CD4-positive, alpha-beta T cell (primary cell): ENCODE measurements around the gene EDAR. TPM values are rescaled to one million over a fixed set of nuclear protein-coding genes. Genes with fewer than 3 reads are reported as not detected.

Experiments used
- ATAC-seq: fragments of 200-7000 bp; cut with Tn5 transposase; one replicate; pipeline ENCODE4 v1.10.0; 2022; ENCODE audit warnings: mild to moderate bottlenecking; ENCODE audit not compliant: poor library complexity
- CTCF ChIA-PET: fragments of 350-600 bp; sonication (Branson Sonifier 250); formaldehyde crosslinking; loops from one replicate; lab custom pipeline; 2021; ENCODE audit warnings: antibody characterized with exemption, inconsistent platforms; lab: Charles Lee
- POLR2A ChIA-PET: fragments of 350-600 bp; sonication (Branson Sonifier 250); formaldehyde crosslinking; loops from one replicate; lab custom pipeline; 2021; ENCODE audit warnings: antibody characterized with exemption, inconsistent platforms; lab: Charles Lee
- DNase-seq, 14 experiments: peaks; one replicate each; pipeline ENCODE4 v3.0.0-alpha.2; 2013 to 2020; ENCODE audit warnings: mixed read lengths in 2 of 14
- H3K27ac ChIP-seq, 2 donors: one replicate each; pipeline versions ENCODE4 v1.5.1 to v1.7.0; 2013; ENCODE audit warnings: low read length in 2 of 2, low read depth in 1 of 2, mild to moderate bottlenecking in 1 of 2
- H3K27me3 ChIP-seq, 2 experiments: 1 replicate in 1 of 2; 2 replicates in 1 of 2; pipeline versions ENCODE4 v1.6.1 to v1.7.0; 2013; ENCODE audit warnings: low read length in 2 of 2, control low read depth in 1 of 2, mild to moderate bottlenecking in 1 of 2, moderate library complexity in 1 of 2; ENCODE audit not compliant: insufficient read depth in 2 of 2, control insufficient read depth in 1 of 2
- H3K36me3 ChIP-seq: one replicate; pipeline ENCODE4 v1.6.1; 2013; ENCODE audit warnings: low read length, control low read depth; ENCODE audit not compliant: insufficient read depth
- H3K4me1 ChIP-seq: one replicate; pipeline ENCODE4 v1.6.1; 2013; ENCODE audit warnings: low read length, control low read depth; ENCODE audit not compliant: insufficient read depth
- H3K4me3 ChIP-seq: one replicate; pipeline ENCODE4 v1.5.1; 2013; ENCODE audit warnings: mild to moderate bottlenecking, low read length, moderate library complexity
- H3K9me3 ChIP-seq, 2 experiments: 1 replicate in 1 of 2; 2 replicates in 1 of 2; pipeline versions ENCODE4 v1.6.1 to v1.7.0; 2013; ENCODE audit warnings: low read length in 2 of 2, mild to moderate bottlenecking in 2 of 2, control low read depth in 1 of 2, moderate library complexity in 1 of 2; ENCODE audit not compliant: control insufficient read depth in 1 of 2, insufficient read depth in 1 of 2
- H3K27ac Mint-ChIP-seq: one replicate; pipeline ENCODE4 v1.8.0; 2020; ENCODE audit warnings: mixed read lengths
- H3K27me3 Mint-ChIP-seq: one replicate; pipeline ENCODE4 v1.8.0; 2021; ENCODE audit warnings: mixed read lengths
- H3K36me3 Mint-ChIP-seq: one replicate; pipeline ENCODE4 v1.8.0; 2021; ENCODE audit warnings: low read depth, mixed read lengths
- H3K4me1 Mint-ChIP-seq: one replicate; pipeline ENCODE4 v1.8.0; 2021; ENCODE audit warnings: low read depth, mixed read lengths
- H3K4me3 Mint-ChIP-seq: one replicate; pipeline ENCODE4 v1.8.0; 2020; ENCODE audit warnings: mild to moderate bottlenecking, mixed read lengths
- H3K9me3 Mint-ChIP-seq: one replicate; pipeline ENCODE4 v1.8.0; 2020; ENCODE audit warnings: mixed read lengths
- intact Hi-C, 2 experiments: fragments of 100-400 bp; cut with DNase I in 1 of 2; cut with micrococcal nuclease in 1 of 2; formaldehyde crosslinking; loops; one replicate each; pipeline versions ENCODE4 v1.15.1 to v1.9.0; 2023 to 2025; cut with DNase I, micrococcal nuclease
- total RNA-seq, 174 experiments: library from RNA in 2 of 174; stranded (reverse) in 2 of 174; gene quantifications; one replicate each; pipeline ENCODE4 v1.2.3 and lab custom pipeline; 2021 to 2026
- TF ChIP-seq, protein P1 (sequence below): fragments of 200-600 bp; IDR thresholded peaks from one replicate; pipeline ENCODE4 v1.8.0; 2022; ENCODE audit warnings: antibody characterized with exemption, mild to moderate bottlenecking

EDAR gene
- total RNA-seq, 2 experiments from 2014 or later = 9.4 to 10.3 TPM

DNA sequence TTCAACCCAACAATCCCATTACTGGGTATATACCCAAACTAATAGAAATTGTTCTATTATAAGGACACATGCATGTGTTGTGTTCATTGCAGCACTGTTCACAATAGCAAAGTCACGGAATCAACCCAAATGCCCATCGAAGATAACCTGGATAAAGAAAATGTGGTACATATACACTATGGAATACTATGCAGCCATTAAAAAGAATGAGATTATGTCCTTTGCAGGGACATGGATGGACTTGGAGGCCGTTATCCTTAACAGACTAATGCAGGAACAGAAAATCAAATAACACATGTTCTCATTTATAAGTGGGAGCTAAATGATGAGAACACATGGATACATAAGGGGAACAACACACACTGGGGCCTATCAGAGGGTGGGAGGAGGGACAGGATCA lies 136.6 kb downstream of the EDAR start:
- Histone ChIP-seq H3K27me3 (no peaks in the 10 kb centered on the region), H3K9me3 (no peaks in the 10 kb centered on the region), H3K27ac (no peak overlapping the region), H3K4me3 (no peak overlapping the region), H3K4me1 (no peaks in the 10 kb centered on the region), H3K36me3 (no peaks in the 10 kb centered on the region)
- TF ChIP-seq, protein P1, sequence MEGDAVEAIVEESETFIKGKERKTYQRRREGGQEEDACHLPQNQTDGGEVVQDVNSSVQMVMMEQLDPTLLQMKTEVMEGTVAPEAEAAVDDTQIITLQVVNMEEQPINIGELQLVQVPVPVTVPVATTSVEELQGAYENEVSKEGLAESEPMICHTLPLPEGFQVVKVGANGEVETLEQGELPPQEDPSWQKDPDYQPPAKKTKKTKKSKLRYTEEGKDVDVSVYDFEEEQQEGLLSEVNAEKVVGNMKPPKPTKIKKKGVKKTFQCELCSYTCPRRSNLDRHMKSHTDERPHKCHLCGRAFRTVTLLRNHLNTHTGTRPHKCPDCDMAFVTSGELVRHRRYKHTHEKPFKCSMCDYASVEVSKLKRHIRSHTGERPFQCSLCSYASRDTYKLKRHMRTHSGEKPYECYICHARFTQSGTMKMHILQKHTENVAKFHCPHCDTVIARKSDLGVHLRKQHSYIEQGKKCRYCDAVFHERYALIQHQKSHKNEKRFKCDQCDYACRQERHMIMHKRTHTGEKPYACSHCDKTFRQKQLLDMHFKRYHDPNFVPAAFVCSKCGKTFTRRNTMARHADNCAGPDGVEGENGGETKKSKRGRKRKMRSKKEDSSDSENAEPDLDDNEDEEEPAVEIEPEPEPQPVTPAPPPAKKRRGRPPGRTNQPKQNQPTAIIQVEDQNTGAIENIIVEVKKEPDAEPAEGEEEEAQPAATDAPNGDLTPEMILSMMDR = no peak
- H3K9me3 Mint-ChIP-seq = no peaks in the 10 kb centered on the region
- H3K27ac Mint-ChIP-seq = no peak overlapping the region
- ATAC-seq = no peak
- H3K4me1 Mint-ChIP-seq = peaks cover 3% of the 10 kb centered on the region
- intact Hi-C loops = no loop called here
- DNase-seq = no peak
- ChIA-PET CTCF (interaction anchor here (2.4 kb wide), 1 partner anchor 658 kb away, joined by 10 read pairs; no protein-coding TSS in a partner anchor), POLR2A (no interaction called here)
- H3K4me3 Mint-ChIP-seq = no peak overlapping the region
- peaks cover 7% of the 10 kb centered on the region for H3K36me3 Mint-ChIP-seq
- H3K27me3 Mint-ChIP-seq = no peaks in the 10 kb centered on the region

DNA sequence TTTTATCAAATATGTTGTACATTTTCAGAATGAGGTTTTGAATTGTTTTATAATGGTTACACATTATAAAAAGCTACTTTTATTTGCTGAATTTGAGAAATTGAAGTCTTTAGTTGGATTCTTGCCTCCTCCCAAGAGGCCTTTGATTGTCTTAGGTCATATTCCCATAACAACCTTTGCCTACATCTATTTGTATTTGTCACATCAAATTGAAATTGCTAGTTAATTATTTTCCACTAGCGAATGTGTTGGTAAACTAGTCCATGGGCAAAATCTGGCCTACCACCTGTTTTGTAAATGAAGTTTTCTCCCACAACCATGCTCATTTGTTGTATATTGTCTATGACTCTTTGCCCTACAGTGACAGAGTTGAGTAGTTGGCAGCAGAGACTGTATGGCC lies 142.0 kb downstream of the EDAR start:
- ChIA-PET POLR2A (no interaction called here), CTCF (no interaction called here)
- Mint-ChIP-seq H3K4me3 (no peak overlapping the region), H3K27ac (no peak overlapping the region), H3K36me3 (peaks cover 24% of the 10 kb centered on the region), H3K9me3 (no peaks in the 10 kb centered on the region), H3K4me1 (no peaks in the 10 kb centered on the region), H3K27me3 (no peaks in the 10 kb centered on the region)
- Histone ChIP-seq H3K27ac (no peak overlapping the region), H3K4me3 (no peak overlapping the region), H3K9me3 (no peaks in the 10 kb centered on the region), H3K36me3 (no peaks in the 10 kb centered on the region), H3K4me1 (no peaks in the 10 kb centered on the region), H3K27me3 (no peaks in the 10 kb centered on the region)
- TF ChIP-seq, protein P1 = no peak
- DNase-seq = no peak
- intact Hi-C loops = no loop called here
- ATAC-seq = no peak

DNA sequence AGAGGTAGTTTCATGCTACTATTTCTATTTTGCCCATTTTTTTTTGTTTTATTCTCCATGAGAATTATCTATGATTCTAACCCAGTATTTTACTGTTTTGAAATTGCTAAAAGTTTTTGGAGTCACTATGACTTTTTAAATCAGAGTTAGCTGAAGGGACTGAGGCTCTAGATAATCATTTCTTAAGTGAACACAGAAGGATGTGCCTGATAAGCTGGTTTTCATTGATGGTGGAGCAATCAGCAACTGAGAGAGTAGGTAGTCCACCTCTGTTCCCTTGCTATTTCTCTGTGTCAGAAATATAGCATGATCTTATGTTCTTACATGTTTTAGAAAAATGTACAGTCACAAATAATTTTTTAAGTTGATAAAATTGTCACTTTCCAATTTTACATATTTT lies 143.1 kb downstream of the EDAR start:
- H3K36me3 Mint-ChIP-seq = peaks cover 33% of the 10 kb centered on the region
- CTCF ChIA-PET = no interaction called here
- intact Hi-C loops = no loop called here
- H3K4me3 Mint-ChIP-seq = no peak overlapping the region
- no peaks in the 10 kb centered on the region for H3K27me3 Mint-ChIP-seq
- no peaks in the 10 kb centered on the region for H3K9me3 Mint-ChIP-seq
- ATAC-seq (no peak), DNase-seq (no peak)
- Histone ChIP-seq H3K4me1 (no peaks in the 10 kb centered on the region), H3K27me3 (no peaks in the 10 kb centered on the region), H3K9me3 (no peaks in the 10 kb centered on the region), H3K4me3 (no peak overlapping the region), H3K27ac (no peak overlapping the region), H3K36me3 (no peaks in the 10 kb centered on the region)
- POLR2A ChIA-PET = no interaction called here
- no peaks in the 10 kb centered on the region for H3K4me1 Mint-ChIP-seq
- TF ChIP-seq, protein P1 = no peak
- no peak overlapping the region for H3K27ac Mint-ChIP-seq

Other genes with a start within 250 kb of the EDAR start
- gene CCDC138, start 202.4 kb downstream of the EDAR start, total RNA-seq = 1 to 10 TPM; 4.7 to 5.8 TPM
- gene SH3RF3, start 140.0 kb upstream of the EDAR start, total RNA-seq = 1 to 10 TPM; 5.2 to 5.9 TPM